ENCODE measurements around the gene SLC30A3. TPM values are rescaled to one million over a fixed set of nuclear protein-coding genes. Genes with fewer than 3 reads are reported as not detected.
A peak's percentile ranks its signal among the peaks of the same experiment; 100 is the strongest.

SLC30A3 gene
- total and polyA plus RNA-seq, 7 experiments from 2014 or later: 0.29 to 0.56 TPM; not detected in 5

DNA sequence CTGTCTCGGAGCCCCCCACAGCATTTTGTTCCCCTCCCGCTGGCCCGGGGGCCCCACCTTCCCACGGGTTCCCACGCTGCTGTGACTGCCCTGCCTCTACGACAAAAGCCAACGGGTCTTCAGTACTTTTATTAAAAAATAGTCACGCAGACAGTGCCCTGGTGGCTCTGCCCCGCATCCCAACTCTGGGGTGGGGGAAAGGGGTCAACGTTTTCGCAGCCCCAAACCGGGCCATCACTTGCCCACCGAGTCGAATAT is 44.4 kb upstream of the SLC30A3 start:
- peak overlapping the region in 6 of 10 donors; percentile 27 to 75 (median 54) for H3K4me3 Mint-ChIP-seq
- H3K9me3 ChIP-seq (ENCODE audit: control insufficient read depth in 2 of 3, low read length in 3 of 3): no peaks in the 10 kb centered on the region
- H3K4me1 ChIP-seq (ENCODE audit: control insufficient read depth in 2 of 2, insufficient read depth in 2 of 2, low read length in 2 of 2): peaks cover 0 to 6% of the 10 kb centered on the region in 2 donors
- peaks cover 0 to 6% of the 10 kb centered on the region in 2 donors for H3K27me3 ChIP-seq (ENCODE audit: control insufficient read depth in 2 of 2, insufficient read depth in 2 of 2, low read length in 2 of 2)
- ChIA-PET POLR2A (no interaction called here), CTCF (no interaction called here)
- ATAC-seq: no peak
- DNase-seq: no peak
- peaks cover 13 to 25% (median 19%) of the 10 kb centered on the region in 5 donors for H3K27me3 Mint-ChIP-seq
- H3K36me3 Mint-ChIP-seq: peaks cover 9 to 25% (median 17%) of the 10 kb centered on the region in 5 donors
- peaks cover 0 to 21% (median 4%) of the 10 kb centered on the region in 3 experiments for H3K36me3 ChIP-seq (ENCODE audit: control insufficient read depth in 2 of 3, insufficient read depth in 3 of 3, low read length in 3 of 3)
- no peak overlapping the region for H3K27ac ChIP-seq (ENCODE audit: low read depth, low read length)
- H3K4me3 ChIP-seq (ENCODE audit: low read length): no peak overlapping the region
- no peak overlapping the region for H3K27ac Mint-ChIP-seq
- intact Hi-C loops (cut with micrococcal nuclease): loop anchor here in 1 of 2 donors (10.0 kb wide), 1 partner anchor 462 kb away; the partner anchor contains the start of gene DPYSL5
- peaks cover 0 to 14% (median 9%) of the 10 kb centered on the region in 7 donors for H3K4me1 Mint-ChIP-seq
- no peaks in the 10 kb centered on the region for H3K9me3 Mint-ChIP-seq

DNA sequence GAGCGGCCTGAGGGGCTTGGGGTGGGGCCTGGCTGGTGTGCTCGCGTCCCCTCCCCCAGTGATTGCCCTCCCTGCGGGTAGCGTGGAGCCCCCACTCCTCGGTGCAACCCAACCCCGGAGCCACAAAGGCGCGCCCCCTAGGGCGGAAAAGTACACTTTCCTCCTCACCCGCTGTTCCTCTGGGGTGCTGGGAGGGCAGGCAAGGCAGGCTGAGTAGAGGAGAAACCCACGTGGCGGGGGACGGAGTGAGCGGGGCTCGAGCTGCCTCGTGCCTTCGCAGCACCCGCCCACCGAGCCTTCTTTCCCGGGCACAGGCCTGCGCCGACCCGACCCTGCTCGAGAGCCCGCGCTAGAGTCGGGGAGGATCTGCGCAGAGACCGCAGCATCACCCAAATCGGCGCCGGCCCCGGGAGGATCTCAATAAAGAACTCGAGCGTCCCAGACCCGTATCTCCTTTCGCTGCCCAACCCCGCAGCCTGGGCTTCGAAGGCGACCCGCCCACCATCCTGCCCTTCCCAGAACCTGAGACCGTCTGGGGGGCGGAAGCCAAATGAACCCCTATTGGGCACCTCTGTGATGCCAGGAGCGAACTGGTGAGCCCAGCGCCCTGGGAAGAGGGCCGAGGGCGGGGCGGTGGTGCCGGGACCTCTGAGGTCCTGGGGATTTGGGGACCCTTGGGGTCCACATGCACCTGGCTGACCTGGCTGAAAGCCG is 43.9 kb upstream of the SLC30A3 start:
- intact Hi-C loops (cut with micrococcal nuclease): loop anchor here in 1 of 2 donors (10.0 kb wide), 1 partner anchor 462 kb away; the partner anchor contains the start of gene DPYSL5
- Mint-ChIP-seq H3K4me1 (peaks cover 0 to 14% (median 9%) of the 10 kb centered on the region in 7 donors), H3K9me3 (no peaks in the 10 kb centered on the region), H3K27me3 (peaks cover 13 to 25% (median 19%) of the 10 kb centered on the region in 5 donors), H3K36me3 (peaks cover 9 to 21% (median 15%) of the 10 kb centered on the region in 5 donors), H3K4me3 (peak overlapping the region; percentile 25 to 75 (median 56)), H3K27ac (no peak overlapping the region)
- H3K4me3 ChIP-seq (ENCODE audit: low read length): no peak overlapping the region
- peaks cover 0 to 16% (median 4%) of the 10 kb centered on the region in 3 experiments for H3K36me3 ChIP-seq (ENCODE audit: control insufficient read depth in 2 of 3, insufficient read depth in 3 of 3, low read length in 3 of 3)
- ChIA-PET POLR2A (no interaction called here), CTCF (interaction anchor here (0.5 kb wide), 1 partner anchor 165 kb away, joined by 3 read pairs; no protein-coding TSS in a partner anchor)
- peaks cover 0 to 6% of the 10 kb centered on the region in 2 donors for H3K4me1 ChIP-seq (ENCODE audit: control insufficient read depth in 2 of 2, insufficient read depth in 2 of 2, low read length in 2 of 2)
- H3K27ac ChIP-seq (ENCODE audit: low read depth, low read length): no peak overlapping the region
- DNase-seq (peak in 6 of 9 donors; percentile 14 to 39 (median 20)), ATAC-seq (peak; percentile 48)
- no peaks in the 10 kb centered on the region for H3K9me3 ChIP-seq (ENCODE audit: control insufficient read depth in 2 of 3, low read length in 3 of 3)
- peaks cover 0 to 6% of the 10 kb centered on the region in 2 donors for H3K27me3 ChIP-seq (ENCODE audit: control insufficient read depth in 2 of 2, insufficient read depth in 2 of 2, low read length in 2 of 2)

DNA sequence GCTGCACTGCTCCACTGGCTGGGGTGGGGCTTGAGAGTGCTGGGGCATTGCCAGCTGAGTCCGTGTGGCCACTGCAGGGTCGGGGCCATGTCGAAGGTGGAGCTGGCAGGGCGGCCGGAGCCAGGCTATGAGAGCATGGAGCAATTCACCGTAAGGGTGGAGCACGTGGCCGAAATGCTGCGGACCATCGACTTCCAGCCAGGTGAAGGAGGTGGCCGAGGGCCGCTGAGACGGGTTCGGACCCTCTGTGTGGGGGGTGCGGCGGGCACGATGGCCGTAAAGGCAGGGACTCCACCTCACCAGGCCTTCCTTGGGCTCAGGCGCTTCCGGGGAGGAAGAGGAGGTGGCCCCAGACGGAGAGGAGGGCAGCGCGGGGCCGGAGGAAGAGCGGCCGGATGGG is 43.3 kb upstream of the SLC30A3 start:
- Histone ChIP-seq H3K27ac (ENCODE audit: low read depth, low read length) (no peak overlapping the region), H3K9me3 (ENCODE audit: control insufficient read depth in 2 of 3, low read length in 3 of 3) (no peaks in the 10 kb centered on the region), H3K27me3 (ENCODE audit: control insufficient read depth in 2 of 2, insufficient read depth in 2 of 2, low read length in 2 of 2) (peaks cover 0 to 6% of the 10 kb centered on the region in 2 donors), H3K4me3 (ENCODE audit: low read length) (no peak overlapping the region), H3K4me1 (ENCODE audit: control insufficient read depth in 2 of 2, insufficient read depth in 2 of 2, low read length in 2 of 2) (peaks cover 0 to 6% of the 10 kb centered on the region in 2 donors), H3K36me3 (ENCODE audit: control insufficient read depth in 2 of 3, insufficient read depth in 3 of 3, low read length in 3 of 3) (peaks cover 0 to 11% (median 0%) of the 10 kb centered on the region in 3 experiments)
- Mint-ChIP-seq H3K4me1 (peaks cover 0 to 14% (median 9%) of the 10 kb centered on the region in 7 donors), H3K9me3 (no peaks in the 10 kb centered on the region), H3K27me3 (peaks cover 13 to 25% (median 19%) of the 10 kb centered on the region in 5 donors), H3K27ac (no peak overlapping the region), H3K4me3 (peak overlapping the region in 6 of 10 donors; percentile 19 to 75 (median 45)), H3K36me3 (peaks cover 5 to 15% (median 9%) of the 10 kb centered on the region in 5 donors)
- intact Hi-C loops (cut with micrococcal nuclease): loop anchor here in 1 of 2 donors (10.0 kb wide), 1 partner anchor 461 kb away; the partner anchor contains the start of gene DPYSL5
- ATAC-seq (peak; percentile 8), DNase-seq (no peak)
- CTCF ChIA-PET: interaction anchor here (0.5 kb wide), 1 partner anchor 164 kb away, joined by 3 read pairs; no protein-coding TSS in a partner anchor
- POLR2A ChIA-PET: no interaction called here

GRCh38 chr2:27305516-27305915 is 42.7 kb upstream of the SLC30A3 start:
- peaks cover 0 to 6% of the 10 kb centered on the region in 2 donors for H3K4me1 ChIP-seq (ENCODE audit: control insufficient read depth in 2 of 2, insufficient read depth in 2 of 2, low read length in 2 of 2)
- Mint-ChIP-seq H3K27me3 (peaks cover 13 to 25% (median 19%) of the 10 kb centered on the region in 5 donors), H3K4me3 (peak overlapping the region in 6 of 10 donors; percentile 15 to 59 (median 22)), H3K4me1 (peaks cover 0 to 14% (median 9%) of the 10 kb centered on the region in 7 donors), H3K36me3 (peaks cover 4 to 14% (median 8%) of the 10 kb centered on the region in 5 donors), H3K9me3 (no peaks in the 10 kb centered on the region), H3K27ac (no peak overlapping the region)
- H3K9me3 ChIP-seq (ENCODE audit: control insufficient read depth in 2 of 3, low read length in 3 of 3): no peaks in the 10 kb centered on the region
- ATAC-seq (no peak), DNase-seq (no peak)
- no peak overlapping the region for H3K27ac ChIP-seq (ENCODE audit: low read depth, low read length)
- ChIA-PET CTCF (interaction anchor here (0.7 kb wide), 1 partner anchor 348 kb away, joined by 3 read pairs; no protein-coding TSS in a partner anchor), POLR2A (interaction anchor here (0.5 kb wide), 1 partner anchor 123 kb away, joined by 3 read pairs; the partner anchor contains the start of gene NRBP1)
- H3K27me3 ChIP-seq (ENCODE audit: control insufficient read depth in 2 of 2, insufficient read depth in 2 of 2, low read length in 2 of 2): peaks cover 0 to 6% of the 10 kb centered on the region in 2 donors
- intact Hi-C loops (cut with micrococcal nuclease): loop anchor here in 1 of 2 donors (10.0 kb wide), 1 partner anchor 461 kb away; the partner anchor contains the start of gene DPYSL5
- H3K4me3 ChIP-seq (ENCODE audit: low read length): no peak overlapping the region
- peaks cover 0 to 11% (median 0%) of the 10 kb centered on the region in 3 experiments for H3K36me3 ChIP-seq (ENCODE audit: control insufficient read depth in 2 of 3, insufficient read depth in 3 of 3, low read length in 3 of 3)

- Histone ChIP-seq H3K27ac (ENCODE audit: low read depth, low read length) (no peak overlapping the region), H3K9me3 (ENCODE audit: control insufficient read depth in 2 of 3, low read length in 3 of 3) (no peaks in the 10 kb centered on the region), H3K27me3 (ENCODE audit: control insufficient read depth in 2 of 2, insufficient read depth in 2 of 2, low read length in 2 of 2) (peaks cover 0 to 6% of the 10 kb centered on the region in 2 donors), H3K4me1 (ENCODE audit: control insufficient read depth in 2 of 2, insufficient read depth in 2 of 2, low read length in 2 of 2) (peaks cover 0 to 6% of the 10 kb centered on the region in 2 donors), H3K4me3 (ENCODE audit: low read length) (no peak overlapping the region), H3K36me3 (ENCODE audit: control insufficient read depth in 2 of 3, insufficient read depth in 3 of 3, low read length in 3 of 3) (peaks cover 0 to 9% (median 0%) of the 10 kb centered on the region in 3 experiments)
- Mint-ChIP-seq H3K27ac (no peak overlapping the region), H3K36me3 (peaks cover 2 to 11% (median 5%) of the 10 kb centered on the region in 5 donors), H3K4me3 (peak overlapping the region in 1 of 10 donors; percentile 9), H3K9me3 (no peaks in the 10 kb centered on the region), H3K4me1 (peaks cover 0 to 11% (median 9%) of the 10 kb centered on the region in 7 donors), H3K27me3 (peaks cover 13 to 25% (median 19%) of the 10 kb centered on the region in 5 donors)
- ChIA-PET CTCF (interaction anchor here (0.6 to 2.3 kb wide), 3 partner anchors 205 to 347 kb away, joined by 3 to 12 read pairs (median 4); no protein-coding TSS in a partner anchor), POLR2A (no interaction called here)
- DNase-seq (no peak), ATAC-seq (no peak)
- intact Hi-C loops (cut with micrococcal nuclease): loop anchor here in 1 of 2 donors (5.0 to 10.0 kb wide), 2 partner anchors 42 to 460 kb away; partner anchors contain the start of genes DPYSL5 and SLC30A3
Measured at GRCh38 chr2:27304488-27305240, 41.8 kb upstream of the SLC30A3 start.
